ENCODE results near the gene KLK15. TPM values are rescaled to one million over a fixed set of nuclear protein-coding genes. Genes with fewer than 3 reads are reported as not detected.

KLK15 gene
- not detected for total RNA-seq

- Histone ChIP-seq H3K4me3 (no peak within 1 kb of the TSS), H3K4me1 (peaks cover 7 to 20% (median 14%) of the 10 kb centered on the region in 4 donors), H3K27me3 (peaks cover 0 to 78% (median 3%) of the 10 kb centered on the region in 4 donors), H3K9me3 (no peaks in the 10 kb centered on the region), H3K27ac (replicated peaks in 1 of 4) (no peak within 1 kb of the TSS), H3K36me3 (no peaks in the 10 kb centered on the region)
- 73% methylated on average over 8 of the region's 8 CpGs for WGBS
- TF ChIP-seq POLR2A (IDR thresholded peaks at IDR 0.05; ENCODE audit: low read depth): no peak
- no peak for TF ChIP-seq EP300 (IDR thresholded peaks at IDR 0.05)
- TF ChIP-seq POLR2AphosphoS5 (IDR thresholded peaks at IDR 0.05): no peak
- no peak for TF ChIP-seq CTCF (IDR thresholded peaks at IDR 0.05)
- intact Hi-C loops (cut with DNase I): no loop called here
- no peak for DNase-seq (ENCODE audit: extremely low spot score)
Measured at GRCh38 chr19:50833117-50833801, at the start of gene KLK15. KLK15 (minus strand) TSS chr19:50833574; CDS start chr19:50831492, 2,082 bp downstream.

GRCh38 chr19:50882188-50882587, 48.8 kb upstream of the KLK15 start:
- no peaks in the 10 kb centered on the region for H3K4me1 ChIP-seq
- TF ChIP-seq EP300 (IDR thresholded peaks at IDR 0.05) (no peak), POLR2A (IDR thresholded peaks at IDR 0.05; ENCODE audit: low read depth) (no peak), POLR2AphosphoS5 (IDR thresholded peaks at IDR 0.05) (no peak), CTCF (IDR thresholded peaks at IDR 0.05) (no peak)
- H3K9me3 ChIP-seq: no peaks in the 10 kb centered on the region
- no peaks in the 10 kb centered on the region for H3K36me3 ChIP-seq
- H3K4me3 ChIP-seq: no peak overlapping the region
- peaks cover 0 to 54% (median 0%) of the 10 kb centered on the region in 4 donors for H3K27me3 ChIP-seq
- WGBS: 56% methylated on average over 3 of the region's 3 CpGs
- no peak overlapping the region for H3K27ac ChIP-seq (replicated peaks in 1 of 4)
- DNase-seq (ENCODE audit: extremely low spot score): no peak
- intact Hi-C loops (cut with DNase I): no loop called here

- WGBS: 80% methylated on average over 5 of the region's 5 CpGs
Measured at GRCh38 chr19:50880241-50880640, 46.9 kb upstream of the KLK15 start.

GRCh38 chr19:50878851-50879250, 45.5 kb upstream of the KLK15 start:
- TF ChIP-seq POLR2A (IDR thresholded peaks at IDR 0.05; ENCODE audit: low read depth) (no peak), EP300 (IDR thresholded peaks at IDR 0.05) (no peak), POLR2AphosphoS5 (IDR thresholded peaks at IDR 0.05) (no peak), CTCF (IDR thresholded peaks at IDR 0.05) (no peak)
- Histone ChIP-seq H3K36me3 (no peaks in the 10 kb centered on the region), H3K27ac (replicated peaks in 1 of 4) (no peak overlapping the region), H3K9me3 (no peaks in the 10 kb centered on the region), H3K4me3 (no peak overlapping the region), H3K4me1 (no peaks in the 10 kb centered on the region), H3K27me3 (peaks cover 0 to 77% (median 0%) of the 10 kb centered on the region in 4 donors)
- no peak for DNase-seq (ENCODE audit: extremely low spot score)
- intact Hi-C loops (cut with DNase I): no loop called here
- 46% methylated on average over 5 of the region's 5 CpGs for WGBS

More at GRCh38 chr19:50880241-50880640, 46.9 kb upstream of the KLK15 start:
- H3K4me3 ChIP-seq: no peak overlapping the region
- no peaks in the 10 kb centered on the region for H3K4me1 ChIP-seq
- H3K27me3 ChIP-seq: peaks cover 0 to 66% (median 0%) of the 10 kb centered on the region in 4 donors
- H3K9me3 ChIP-seq: no peaks in the 10 kb centered on the region
- no peaks in the 10 kb centered on the region for H3K36me3 ChIP-seq
- no peak for DNase-seq (ENCODE audit: extremely low spot score)
- TF ChIP-seq CTCF (IDR thresholded peaks at IDR 0.05): no peak
- TF ChIP-seq EP300 (IDR thresholded peaks at IDR 0.05): no peak
- TF ChIP-seq POLR2A (IDR thresholded peaks at IDR 0.05; ENCODE audit: low read depth): no peak
- no peak for TF ChIP-seq POLR2AphosphoS5 (IDR thresholded peaks at IDR 0.05)
- intact Hi-C loops (cut with DNase I): no loop called here
- no peak overlapping the region for H3K27ac ChIP-seq (replicated peaks in 1 of 4)

All from esophagus muscularis mucosa (tissue), 4 donors.